ENCODE results near the gene ANAPC15. TPM values are rescaled to one million over a fixed set of nuclear protein-coding genes. Genes with fewer than 3 reads are reported as not detected.
"Not testable (repeated sequence)": the region's sequence is repeated elsewhere in the genome, so short reads cannot be mapped to it uniquely, and the experiment has no call there.

Gene ANAPC15
- total RNA-seq, 1 experiment from 2014 or later = 65.6 TPM

- peaks cover 0 to 6% of the 10 kb centered on the region in 2 experiments; a peak in 1 of 4 replicates for H3K4me1 ChIP-seq (ENCODE audit: control insufficient read depth in 1 of 2, insufficient read depth in 2 of 2, low read length in 2 of 2)
- H2AFZ ChIP-seq (ENCODE audit: low read depth, low read length, poor library complexity, severe bottlenecking) = no peak overlapping the region
- DNase-seq (ENCODE audit: low read depth, low spot score) = no peak
- no TSS peak for BruUV-seq (replicated peaks)
- no peaks in the 10 kb centered on the region for H3K79me2 ChIP-seq (ENCODE audit: insufficient read depth, low read length)
- ChIA-PET POLR2A (no interaction called here), RAD21 (ENCODE audit: low non-redundant PET in 1 of 2, low total read pairs in 2 of 2, uncharacterized antibody in 2 of 2, unreplicated experiment in 2 of 2) (no interaction called here), CTCF (no interaction called here)
- intact Hi-C loops (cut with micrococcal nuclease) = no loop called here
- H3K9me2 ChIP-seq (ENCODE audit: insufficient read depth) = no peaks in the 10 kb centered on the region
- H4K20me1 ChIP-seq (ENCODE audit: insufficient read depth) = no peaks in the 10 kb centered on the region
- no peaks in the 10 kb centered on the region for H3K27me3 ChIP-seq (ENCODE audit: insufficient read depth, low read length)
- H3K4me2 ChIP-seq (ENCODE audit: low read length) = no peak overlapping the region
- no peaks in the 10 kb centered on the region for H3K9me3 ChIP-seq (ENCODE audit: control insufficient read depth in 1 of 2, insufficient read depth in 1 of 2, low read depth in 1 of 2, low read length in 2 of 2)
- no peak overlapping the region for H3K27ac ChIP-seq (ENCODE audit: low read depth, low read length)
- no peak overlapping the region for H3K4me3 ChIP-seq (replicated peaks in 1 of 2; ENCODE audit: low read depth in 1 of 2, low read length in 2 of 2)
- no peak for ATAC-seq
- no peak for TF ChIP-seq ZFX (IDR thresholded peaks at IDR 0.05)
- TF ChIP-seq CEBPB (IDR thresholded peaks at IDR 0.05; ENCODE audit: low read depth) = no peak
- no peak for TF ChIP-seq EZH2phosphoT487 (IDR thresholded peaks at IDR 0.05; ENCODE audit: borderline replicate concordance)
- TF ChIP-seq EGR1 (IDR thresholded peaks at IDR 0.05; ENCODE audit: low read depth) = no peak
- no peak for TF ChIP-seq YY1 (IDR thresholded peaks at IDR 0.05; ENCODE audit: extremely low read depth, insufficient replicate concordance, low read depth, low read length)
- no peak for TF ChIP-seq SRF (IDR thresholded peaks at IDR 0.05; ENCODE audit: low read depth)
- TF ChIP-seq ZBTB33 (IDR thresholded peaks at IDR 0.05; ENCODE audit: extremely low read depth, insufficient replicate concordance, low read length) = no peak
- no peak for TF ChIP-seq SP1 (IDR thresholded peaks at IDR 0.05; ENCODE audit: low read depth)
- no peak for TF ChIP-seq FOSL1 (IDR thresholded peaks at IDR 0.05; ENCODE audit: low read depth)
- TF ChIP-seq MAX (IDR thresholded peaks at IDR 0.05) = no peak
- no peak for TF ChIP-seq POLR2A (IDR thresholded peaks at IDR 0.05; ENCODE audit: borderline replicate concordance, extremely low read depth, insufficient read depth, insufficient read length)
- no peak for TF ChIP-seq POLR2AphosphoS5 (IDR thresholded peaks at IDR 0.05; ENCODE audit: low read depth, low read length)
- no peak for TF ChIP-seq ZNF274 (IDR thresholded peaks at IDR 0.05; ENCODE audit: low read depth, low read length)
- TF ChIP-seq TCF7L2 (IDR thresholded peaks at IDR 0.05; ENCODE audit: borderline replicate concordance, extremely low read depth, insufficient read depth, insufficient read length) = no peak
- no peak for TF ChIP-seq SIN3A (IDR thresholded peaks at IDR 0.05; ENCODE audit: low read depth)
- no peak for TF ChIP-seq EZH2 (IDR thresholded peaks at IDR 0.05)
- no peak for TF ChIP-seq ATF3 (IDR thresholded peaks at IDR 0.05)
- TF ChIP-seq CBX3 (IDR thresholded peaks at IDR 0.05; ENCODE audit: low read depth) = no peak
- TF ChIP-seq RAD21 (IDR thresholded peaks at IDR 0.05; ENCODE audit: low read depth) = no peak
- no peak for TF ChIP-seq JUND (IDR thresholded peaks at IDR 0.05)
- no peaks in the 10 kb centered on the region for H3K36me3 ChIP-seq (ENCODE audit: control insufficient read depth in 1 of 2, insufficient read depth in 2 of 2, low read length in 2 of 2)
- no peak overlapping the region for H3K9ac ChIP-seq (ENCODE audit: low read length)
Measured at GRCh38 chr11:72135891-72136683, 23.6 kb upstream of the ANAPC15 start.

GRCh38 chr11:72135473-72135872, 23.0 kb upstream of the ANAPC15 start, which contains the start of gene FOLR3:
TSS of gene FOLR3 (plus strand) at chr11:72135725. CDS start at chr11:72135953, 228 bp downstream.
- H4K20me1 ChIP-seq (ENCODE audit: insufficient read depth); H3K9me2 ChIP-seq (ENCODE audit: insufficient read depth); H3K27me3 ChIP-seq (ENCODE audit: insufficient read depth, low read length); POLR2A ChIA-PET; H3K4me2 ChIP-seq (ENCODE audit: low read length); H3K4me3 ChIP-seq (replicated peaks in 1 of 2; ENCODE audit: low read depth in 1 of 2, low read length in 2 of 2); DNase-seq (ENCODE audit: low read depth, low spot score); ATAC-seq; H3K36me3 ChIP-seq (ENCODE audit: control insufficient read depth in 1 of 2, insufficient read depth in 2 of 2, low read length in 2 of 2); H3K79me2 ChIP-seq (ENCODE audit: insufficient read depth, low read length); H3K27ac ChIP-seq (ENCODE audit: low read depth, low read length); H3K4me1 ChIP-seq (ENCODE audit: control insufficient read depth in 1 of 2, insufficient read depth in 2 of 2, low read length in 2 of 2); H2AFZ ChIP-seq (ENCODE audit: low read depth, low read length, poor library complexity, severe bottlenecking); CTCF ChIA-PET; BruUV-seq (replicated peaks); H3K9me3 ChIP-seq (ENCODE audit: control insufficient read depth in 1 of 2, insufficient read depth in 1 of 2, low read depth in 1 of 2, low read length in 2 of 2); RAD21 ChIA-PET (ENCODE audit: low non-redundant PET in 1 of 2, low total read pairs in 2 of 2, uncharacterized antibody in 2 of 2, unreplicated experiment in 2 of 2); H3K9ac ChIP-seq (ENCODE audit: low read length); intact Hi-C loops (cut with micrococcal nuclease): not testable (repeated sequence)

All from HCT116 (cell line).